NB4 (cell line): ENCODE measurements around the gene CRISP3.

ENCODE experiments used
- POLR2A ChIP-seq: IDR thresholded peaks from 2 replicates; pipeline ENCODE4 v1.6.1; 2011; ENCODE audit warnings: mild to moderate bottlenecking; ENCODE audit not compliant: insufficient read length; ENCODE audit errors: extremely low read depth
- TF ChIP-seq, protein P1 (sequence below): IDR thresholded peaks from one replicate; pipeline ENCODE4 v1.5.1; 2012; ENCODE audit warnings: low read depth, low read length
- TF ChIP-seq, protein P2 (sequence below): IDR thresholded peaks from 2 replicates; pipeline ENCODE4 v1.6.1; 2011; ENCODE audit warnings: low read depth, low read length

DNA sequence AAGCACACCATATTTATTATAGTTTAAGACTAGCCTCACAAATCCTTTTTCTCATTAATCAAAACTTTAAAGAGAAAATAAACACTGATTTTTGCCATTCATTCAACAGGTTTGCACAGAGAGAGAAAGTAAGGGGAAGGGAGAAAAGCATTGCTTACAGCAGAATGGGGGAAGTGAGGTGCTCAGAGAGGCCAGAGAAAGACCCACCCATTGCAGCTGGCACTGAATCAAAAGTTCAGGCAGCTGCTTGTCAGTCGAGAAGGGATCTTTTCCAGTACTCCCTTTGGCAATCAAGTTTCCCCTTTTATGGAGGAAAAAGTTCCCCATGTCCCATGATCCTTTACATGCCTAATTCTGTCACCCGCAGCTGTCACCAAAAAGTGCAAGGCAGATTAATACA lies 22.9 kb downstream of the CRISP3 start:
- TF ChIP-seq, protein P1, sequence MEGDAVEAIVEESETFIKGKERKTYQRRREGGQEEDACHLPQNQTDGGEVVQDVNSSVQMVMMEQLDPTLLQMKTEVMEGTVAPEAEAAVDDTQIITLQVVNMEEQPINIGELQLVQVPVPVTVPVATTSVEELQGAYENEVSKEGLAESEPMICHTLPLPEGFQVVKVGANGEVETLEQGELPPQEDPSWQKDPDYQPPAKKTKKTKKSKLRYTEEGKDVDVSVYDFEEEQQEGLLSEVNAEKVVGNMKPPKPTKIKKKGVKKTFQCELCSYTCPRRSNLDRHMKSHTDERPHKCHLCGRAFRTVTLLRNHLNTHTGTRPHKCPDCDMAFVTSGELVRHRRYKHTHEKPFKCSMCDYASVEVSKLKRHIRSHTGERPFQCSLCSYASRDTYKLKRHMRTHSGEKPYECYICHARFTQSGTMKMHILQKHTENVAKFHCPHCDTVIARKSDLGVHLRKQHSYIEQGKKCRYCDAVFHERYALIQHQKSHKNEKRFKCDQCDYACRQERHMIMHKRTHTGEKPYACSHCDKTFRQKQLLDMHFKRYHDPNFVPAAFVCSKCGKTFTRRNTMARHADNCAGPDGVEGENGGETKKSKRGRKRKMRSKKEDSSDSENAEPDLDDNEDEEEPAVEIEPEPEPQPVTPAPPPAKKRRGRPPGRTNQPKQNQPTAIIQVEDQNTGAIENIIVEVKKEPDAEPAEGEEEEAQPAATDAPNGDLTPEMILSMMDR, result no peak
- TF ChIP-seq, protein P2, sequence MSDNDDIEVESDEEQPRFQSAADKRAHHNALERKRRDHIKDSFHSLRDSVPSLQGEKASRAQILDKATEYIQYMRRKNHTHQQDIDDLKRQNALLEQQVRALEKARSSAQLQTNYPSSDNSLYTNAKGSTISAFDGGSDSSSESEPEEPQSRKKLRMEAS, result no peak
- TF ChIP-seq POLR2A, result no peak
